SIG-M5 (cell line): Measurements from ENCODE around the gene DLGAP1.

Source experiments
- DNase-seq: peaks from one replicate; lab custom pipeline; 2025; lab: John Stamatoyannopoulos, UW

DLGAP1 gene

DNA sequence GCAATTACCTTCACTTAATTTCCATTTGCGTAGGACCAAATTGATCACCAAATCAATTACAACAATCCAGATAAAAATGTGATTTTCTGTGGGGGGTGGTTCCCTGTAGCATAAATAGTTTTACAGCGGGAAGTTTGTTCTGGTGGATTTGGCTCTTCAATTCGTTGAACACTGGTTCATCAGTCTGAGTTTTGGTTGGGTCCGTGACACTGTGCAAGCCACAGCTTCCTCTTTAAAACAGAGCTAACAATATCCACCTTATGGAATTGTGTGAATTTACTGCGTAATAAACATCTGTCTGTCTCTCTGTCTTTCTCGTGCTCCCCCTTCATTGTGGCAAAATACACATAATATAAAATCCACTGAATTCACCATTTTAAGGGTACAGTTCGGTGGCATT, 694.4 kb downstream of the DLGAP1 start:
- DNase-seq, result no peak

DNA sequence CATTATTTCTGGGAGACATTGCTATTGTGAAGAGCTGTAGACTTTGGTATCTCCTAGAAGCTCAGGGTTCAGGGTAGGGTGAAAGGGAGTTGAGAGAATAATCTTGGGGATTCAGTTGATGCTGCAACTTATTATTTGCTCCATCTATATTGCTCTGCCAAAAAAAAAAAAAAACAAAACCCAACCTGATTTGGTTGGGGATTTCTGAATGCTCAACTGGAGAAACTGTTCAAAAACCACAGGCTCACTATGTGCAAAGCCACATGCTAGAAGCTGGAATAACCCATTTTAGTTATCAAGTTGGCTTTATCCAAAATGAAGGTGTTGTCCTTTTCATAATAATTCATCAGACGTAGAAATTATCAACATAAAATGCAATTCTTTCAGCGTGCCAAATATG, 696.0 kb downstream of the DLGAP1 start:
- DNase-seq, result no peak

GRCh38 chr18:3758531-3758930, 696.6 kb downstream of the DLGAP1 start:
- DNase-seq, result no peak

GRCh38 chr18:3757361-3757760, 697.7 kb downstream of the DLGAP1 start:
- DNase-seq, result no peak

- no peak for DNase-seq
Observed at GRCh38 chr18:3753106-3753505, 702.0 kb downstream of the DLGAP1 start.

GRCh38 chr18:3748086-3748485, 707.0 kb downstream of the DLGAP1 start:
- no peak for DNase-seq

DNA sequence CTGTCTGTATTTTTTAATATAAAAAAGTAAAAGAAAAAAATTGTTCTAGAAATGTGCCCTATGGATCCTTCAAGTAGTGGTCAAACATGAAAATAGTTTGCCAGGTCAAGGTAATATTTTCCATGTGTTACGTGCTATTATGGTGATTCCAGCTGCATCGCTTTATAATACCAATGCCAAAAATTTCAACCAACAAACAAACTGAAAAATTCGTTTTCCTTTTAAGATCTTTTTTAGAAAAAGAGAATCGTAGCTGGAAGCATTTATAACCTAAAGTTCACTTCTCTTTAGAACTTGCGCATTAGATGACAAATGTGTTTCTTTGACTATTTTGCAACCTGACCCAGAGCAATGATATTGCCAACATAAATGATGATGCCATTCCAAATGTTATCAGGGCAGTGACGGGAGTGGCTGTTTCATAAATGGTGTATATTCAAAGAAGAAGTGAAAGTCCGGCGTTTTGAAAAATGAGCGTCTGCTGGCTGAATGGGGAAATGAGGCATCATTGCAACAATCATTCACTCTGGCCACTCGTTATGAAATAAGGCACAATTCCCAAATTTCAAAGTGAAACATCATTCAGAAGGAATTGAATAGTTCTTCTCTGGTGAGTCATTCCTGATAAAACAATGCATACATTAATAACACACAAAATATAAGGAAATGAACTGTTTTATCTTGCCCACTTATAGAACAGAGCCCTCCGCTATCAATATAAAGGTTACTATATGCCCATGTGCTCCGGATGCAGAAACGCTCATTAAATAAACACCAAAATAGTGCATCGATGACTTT, 707.7 kb downstream of the DLGAP1 start:
- DNase-seq, result peak; percentile 81

DNA sequence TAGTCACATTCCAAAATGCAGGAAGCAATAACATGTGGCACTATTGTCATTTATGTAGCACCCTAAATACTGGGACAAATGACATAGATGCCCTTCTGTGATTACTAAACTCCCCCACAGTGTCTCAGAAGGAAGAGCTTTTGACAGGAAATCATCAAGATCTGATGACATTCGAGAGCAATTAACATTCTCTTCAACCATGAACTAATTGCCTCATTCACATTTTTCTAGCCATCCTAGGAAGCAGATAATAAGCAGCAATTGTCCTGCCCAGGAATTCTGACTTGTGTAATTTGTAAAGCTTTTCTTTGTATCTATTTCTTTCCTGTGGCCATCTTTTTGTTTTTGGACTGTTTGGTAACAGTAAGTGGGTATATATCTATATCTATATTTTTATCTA, 712.6 kb downstream of the DLGAP1 start:
- no peak for DNase-seq

GRCh38 chr18:3741333-3741732, 713.8 kb downstream of the DLGAP1 start:
- DNase-seq, result no peak

- DNase-seq, result no peak
Observed at GRCh38 chr18:3728704-3729437, 726.2 kb downstream of the DLGAP1 start.

- no peak for DNase-seq
Observed at GRCh38 chr18:3727274-3727673, 727.8 kb downstream of the DLGAP1 start.

DNA sequence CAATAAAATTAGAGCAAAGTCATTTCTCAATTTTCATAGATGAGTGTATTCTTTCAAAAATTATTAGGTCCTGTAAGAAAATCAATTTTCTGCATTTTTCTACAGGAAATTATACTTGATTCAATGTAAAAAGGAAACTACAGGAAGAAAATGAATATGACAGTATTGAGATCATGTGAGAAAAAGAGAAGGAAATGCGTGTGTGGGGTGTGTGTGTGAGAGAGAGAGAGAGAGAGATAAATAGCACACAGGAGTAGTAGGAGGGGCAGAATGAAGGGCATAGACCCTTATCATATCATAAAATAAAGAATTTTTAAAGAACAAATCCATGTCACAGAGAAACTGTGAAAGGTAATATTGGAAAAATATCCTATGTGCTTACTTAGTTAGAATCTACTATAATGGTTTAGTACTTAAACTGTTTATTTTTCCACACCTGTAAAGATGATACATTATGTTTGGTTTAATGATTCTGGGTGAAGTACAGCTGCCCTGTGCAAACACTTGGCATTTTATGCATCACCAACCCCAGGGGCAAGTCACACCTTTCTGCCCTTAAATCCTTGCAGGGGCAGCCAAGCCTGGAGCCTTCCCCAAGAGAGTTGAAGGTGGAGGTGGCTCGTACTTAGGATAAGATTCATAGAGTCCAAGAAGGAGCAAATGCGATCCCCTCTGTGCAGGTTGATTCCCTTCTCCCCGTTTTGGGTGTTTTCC, 728.7 kb downstream of the DLGAP1 start:
- DNase-seq, result no peak

DNA sequence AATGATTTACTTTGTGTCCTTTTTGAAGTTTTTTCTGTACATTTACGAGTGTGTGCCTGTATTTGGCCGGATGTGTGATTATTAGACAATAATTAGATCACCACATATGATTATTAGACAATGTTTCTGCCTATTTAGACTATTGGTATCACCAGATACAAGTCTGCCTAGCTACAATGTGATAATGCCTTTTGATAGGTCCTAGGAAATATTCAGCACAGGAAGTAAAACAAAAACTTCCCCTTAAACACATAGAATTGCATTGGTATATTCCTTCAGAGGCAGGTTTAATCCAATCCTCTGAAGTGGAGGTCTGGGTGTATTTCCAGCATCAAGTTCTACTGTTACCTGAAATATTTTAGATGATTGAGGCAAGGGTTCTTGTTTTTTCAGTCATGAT, 730.0 kb downstream of the DLGAP1 start:
- no peak for DNase-seq

DNA sequence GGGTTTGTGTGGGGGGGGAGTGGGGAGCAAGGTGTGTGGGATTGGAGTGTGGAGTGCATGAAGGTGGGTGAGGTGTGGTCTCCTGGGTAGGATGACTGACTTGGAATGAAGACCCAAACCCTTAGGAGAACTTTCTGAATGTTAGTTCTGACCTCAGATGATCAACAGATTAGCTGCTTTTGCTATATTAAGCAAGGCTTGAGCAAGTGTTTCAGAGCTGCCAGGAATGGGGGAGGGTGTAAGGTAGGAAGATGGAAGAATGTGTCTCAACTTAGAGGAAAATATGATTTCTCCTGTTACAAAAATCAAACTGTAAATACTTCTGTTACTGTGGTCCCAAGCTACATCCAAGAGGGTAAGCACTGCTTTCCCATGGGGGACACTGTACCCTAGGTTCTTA, 731.6 kb downstream of the DLGAP1 start:
- no peak for DNase-seq

DNA sequence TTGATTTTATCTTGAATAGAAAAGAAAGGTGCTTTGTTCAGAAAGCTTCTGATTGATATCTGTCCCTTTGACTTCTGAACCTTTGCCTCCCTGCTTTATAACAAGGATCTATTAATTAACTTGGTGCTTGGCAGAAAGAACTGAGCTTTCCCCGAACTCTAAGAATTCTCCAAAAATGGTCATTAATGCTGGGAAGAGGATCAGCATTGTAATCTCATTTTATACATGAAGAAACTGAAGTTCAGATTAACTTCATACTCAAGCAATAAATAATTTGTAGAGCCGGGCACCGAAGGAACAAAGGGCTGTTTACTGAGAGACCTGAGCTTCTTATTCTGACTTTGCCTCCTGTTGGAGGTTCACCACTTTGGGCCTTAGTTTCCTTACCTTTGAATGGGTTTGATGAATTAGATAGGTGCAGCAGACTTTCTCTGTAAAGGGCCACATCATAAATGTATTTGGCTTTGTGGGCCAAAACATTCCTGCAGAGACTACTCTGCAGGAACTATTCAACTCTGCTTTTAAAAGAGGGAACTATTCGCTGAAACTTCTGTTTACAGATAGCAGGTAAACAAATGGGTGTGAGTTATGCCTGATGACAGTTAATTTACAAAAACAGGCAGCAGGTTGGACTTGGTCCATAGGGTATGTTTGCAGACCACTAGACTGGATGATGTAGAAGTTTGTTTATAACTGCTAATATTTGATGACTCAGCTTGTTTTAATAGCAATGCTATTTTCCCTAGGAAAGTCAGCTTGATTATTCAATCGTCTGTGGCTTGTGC, 732.3 kb downstream of the DLGAP1 start:
- no peak for DNase-seq

DNA sequence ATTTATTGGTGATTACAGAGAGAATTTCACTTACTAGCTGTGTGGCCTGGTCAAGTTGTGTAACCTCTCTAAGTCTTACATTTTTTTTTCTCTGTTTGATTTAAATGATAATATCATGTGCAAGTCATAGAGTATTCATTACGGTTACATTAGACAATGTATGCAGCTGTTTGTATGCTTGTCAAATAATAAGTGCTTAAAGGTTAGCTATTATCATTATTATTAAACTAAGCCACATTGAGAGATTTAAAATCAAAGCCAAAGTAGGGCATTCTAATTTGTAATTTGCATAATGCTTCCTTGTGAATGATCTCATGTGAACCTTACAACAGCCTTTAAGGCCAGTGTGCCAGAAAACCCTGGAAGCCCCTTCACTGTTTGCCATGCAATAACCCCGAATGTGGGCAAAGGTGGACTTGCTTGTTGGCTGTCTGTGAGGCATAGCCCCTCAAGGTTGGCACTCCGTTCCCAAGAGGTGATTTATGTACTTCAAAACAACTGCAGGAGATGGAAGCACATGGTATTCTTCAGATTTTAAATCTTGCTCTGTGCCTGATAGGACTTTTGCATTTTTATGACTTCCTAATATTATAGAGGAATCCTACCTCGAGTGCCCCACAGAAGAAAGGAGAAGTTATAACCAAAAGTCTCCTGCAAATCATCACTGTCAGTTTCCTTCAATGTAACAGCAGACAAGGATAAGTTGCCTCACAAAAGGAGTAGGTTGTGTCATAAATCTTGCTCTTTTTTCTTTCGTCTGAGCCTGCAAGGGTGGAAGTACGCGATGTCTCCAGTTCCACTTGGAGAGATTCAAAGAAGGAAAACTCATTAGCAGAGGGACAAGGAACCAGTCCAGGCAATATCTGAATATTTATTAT, 733.1 kb downstream of the DLGAP1 start:
- DNase-seq, result no peak

DNA sequence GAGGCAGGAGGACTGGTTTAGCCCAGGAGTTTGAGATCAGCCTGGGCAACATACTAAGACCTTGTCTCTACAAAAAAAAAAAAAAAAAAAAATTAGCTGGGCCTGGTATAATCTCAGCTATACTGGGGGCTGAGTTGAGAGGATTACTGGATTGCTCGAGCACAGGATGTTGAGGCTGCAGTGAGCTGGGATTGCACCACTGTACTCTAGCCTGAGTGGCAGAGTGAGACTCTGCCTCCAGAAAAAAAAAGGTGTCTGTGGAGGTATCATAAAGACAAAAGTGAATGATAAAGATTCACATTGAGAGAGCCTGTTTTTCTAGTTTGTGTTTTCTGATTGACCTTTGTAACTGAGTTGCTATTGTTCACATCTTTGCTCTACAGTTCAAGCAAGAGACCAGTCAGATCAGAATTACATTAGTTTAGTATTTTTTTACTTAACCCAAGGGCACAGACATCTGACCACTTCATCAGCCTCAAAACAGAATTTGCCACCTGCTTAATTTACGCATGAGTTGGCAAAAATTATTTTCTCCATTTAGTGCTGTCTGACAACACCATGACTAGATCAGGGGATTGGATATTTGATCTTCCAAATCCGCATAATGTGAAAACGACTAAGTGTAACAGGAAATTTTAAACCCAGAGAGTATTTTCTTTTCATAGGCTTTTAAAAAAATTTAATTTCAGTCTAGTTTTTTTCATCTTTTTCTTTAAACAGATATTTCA, 734.1 kb downstream of the DLGAP1 start:
- DNase-seq, result no peak

DNA sequence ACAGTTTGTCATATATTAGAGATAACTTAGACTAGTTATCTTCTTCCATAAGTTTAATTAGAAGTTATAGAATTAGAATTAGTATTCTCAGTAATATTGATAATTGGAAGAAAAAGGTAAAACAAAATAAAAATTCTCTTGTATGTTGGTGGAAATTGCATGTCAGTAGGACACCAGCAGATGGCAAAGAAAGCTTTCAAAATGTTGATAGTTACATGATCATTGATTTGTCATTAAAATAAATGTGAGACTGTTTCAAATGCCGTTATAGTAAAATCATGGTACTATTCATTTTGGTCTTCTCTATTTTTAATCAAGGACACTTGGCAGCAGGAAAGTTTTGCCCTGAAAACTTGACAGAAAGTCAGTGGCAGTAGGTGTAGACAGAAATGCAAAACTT, 734.9 kb downstream of the DLGAP1 start:
- DNase-seq, result no peak

GRCh38 chr18:3717376-3718025, 737.6 kb downstream of the DLGAP1 start:
- no peak for DNase-seq

- DNase-seq, result no peak
Observed at GRCh38 chr18:3716116-3716660, 738.9 kb downstream of the DLGAP1 start.
